ENCODE measurements around the gene IWS1. TPM values are rescaled to one million over a fixed set of nuclear protein-coding genes. Genes with fewer than 3 reads are reported as not detected.
"Not testable (repeated sequence)": the region's sequence is repeated elsewhere in the genome, so short reads cannot be mapped to it uniquely, and the experiment has no call there.

Gene IWS1
- total RNA-seq, 8 experiments from 2014 or later, result 40.1 to 56.7 (median 46.8) TPM

GRCh38 chr2:127552336-127552735, 26.0 kb upstream of the IWS1 start:
- no peak overlapping the region for H3K27ac ChIP-seq
- 0 to 100% (median 66%) methylated on average over 1 to 4 of the region's 6 CpGs; no CpG with 5 or more reads in 5 of the 10 experiments for WGBS, 10 experiments
- H3K4me1 ChIP-seq (replicated peaks in 1 of 2), result no peaks in the 10 kb centered on the region
- no peak for ATAC-seq (replicated peaks in 6 of 8)
- no peak overlapping the region for H3K4me3 ChIP-seq
- in situ Hi-C loops (cut with MboI; ENCODE audit: low pct_unique_long_range_greater_than_20kb in 2 of 9, low sequenced_read_pairs in 9 of 9, unreplicated experiment in 9 of 9), result no loop called here

DNA sequence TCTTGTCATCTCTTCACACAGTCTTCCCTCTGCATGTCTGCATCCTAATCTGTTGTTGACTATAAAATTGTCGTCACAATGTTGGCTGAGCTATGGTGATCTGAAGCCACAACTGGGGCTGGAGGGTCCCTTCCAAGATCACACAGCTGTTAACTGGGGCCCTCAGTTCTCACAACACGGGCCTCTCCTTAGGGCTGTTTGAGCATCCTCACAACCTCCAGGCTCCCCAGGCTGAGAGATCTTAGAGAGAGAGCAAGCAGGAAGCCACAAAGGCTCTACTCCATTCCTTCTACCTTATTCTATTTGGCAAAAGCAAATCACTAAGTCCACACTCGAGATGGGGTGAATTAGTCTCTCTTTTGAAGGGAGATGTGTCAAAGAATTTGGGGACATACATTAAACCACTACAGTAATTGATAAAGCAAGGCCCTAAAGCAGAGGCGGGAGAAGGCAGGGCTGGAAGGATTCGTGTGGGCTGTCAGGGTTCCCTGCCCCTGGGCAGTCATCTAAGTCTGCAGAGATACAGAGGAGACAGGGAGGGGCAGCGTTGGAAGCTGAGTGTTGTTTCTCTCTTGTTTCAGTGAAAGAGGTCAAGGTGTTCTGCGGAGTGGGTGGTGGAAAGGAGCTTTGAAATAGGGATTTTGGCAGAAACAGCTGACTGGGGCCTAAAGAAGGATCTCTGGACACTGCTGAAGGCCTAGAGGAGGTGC, 25.1 kb upstream of the IWS1 start:
- Histone ChIP-seq H3K4me1 (replicated peaks in 1 of 2) (no peaks in the 10 kb centered on the region), H3K4me3 (no peak overlapping the region), H3K27ac (no peak overlapping the region)
- WGBS, 10 experiments, result 0 to 75% (median 53%) methylated on average over 1 to 6 of the region's 7 CpGs; no CpG with 5 or more reads in 3 of the 10 experiments
- ATAC-seq (replicated peaks in 6 of 8), result no peak
- in situ Hi-C loops (cut with MboI; ENCODE audit: low pct_unique_long_range_greater_than_20kb in 2 of 9, low sequenced_read_pairs in 9 of 9, unreplicated experiment in 9 of 9), result no loop called here

DNA sequence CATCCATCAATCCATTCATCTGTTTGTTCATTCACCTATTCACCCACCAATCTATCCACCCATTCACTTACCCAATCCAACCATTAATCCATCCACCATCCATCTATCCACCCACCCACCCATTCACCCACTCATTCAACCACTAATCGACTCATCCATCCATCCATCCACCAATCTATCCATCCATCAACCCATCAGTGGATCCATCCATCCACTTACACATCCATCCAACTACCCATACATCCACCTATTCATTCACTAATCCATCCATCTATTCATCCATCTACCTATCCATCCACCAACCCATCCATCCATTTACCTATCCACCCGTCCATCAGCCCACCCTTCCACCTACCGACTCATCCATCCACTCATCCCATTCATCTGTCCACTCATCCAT, 20.5 kb upstream of the IWS1 start:
- WGBS, 10 experiments, result 6 to 90% (median 57%) methylated on average over 2 to 3 of the region's 3 CpGs; no CpG with 5 or more reads in 1 of the 10 experiments
- Histone ChIP-seq H3K4me3 (no peak overlapping the region), H3K4me1 (replicated peaks in 1 of 2) (no peaks in the 10 kb centered on the region), H3K27ac (no peak overlapping the region)
- in situ Hi-C loops (cut with MboI; ENCODE audit: low pct_unique_long_range_greater_than_20kb in 2 of 9, low sequenced_read_pairs in 9 of 9, unreplicated experiment in 9 of 9), result no loop called here
- ATAC-seq (replicated peaks in 6 of 8), result no peak

- no peak overlapping the region for H3K27ac ChIP-seq
- 88 to 100% methylated on average over 1 of the region's 1 CpG; no CpG with 5 or more reads in 8 of the 10 experiments for WGBS, 10 experiments
- no peak for ATAC-seq (replicated peaks in 6 of 8)
- no peak overlapping the region for H3K4me3 ChIP-seq
- no peaks in the 10 kb centered on the region for H3K4me1 ChIP-seq (replicated peaks in 1 of 2)
- in situ Hi-C loops (cut with MboI; ENCODE audit: low pct_unique_long_range_greater_than_20kb in 2 of 9, low sequenced_read_pairs in 9 of 9, unreplicated experiment in 9 of 9), result no loop called here
Measured at GRCh38 chr2:127545796-127546195, 19.5 kb upstream of the IWS1 start.

DNA sequence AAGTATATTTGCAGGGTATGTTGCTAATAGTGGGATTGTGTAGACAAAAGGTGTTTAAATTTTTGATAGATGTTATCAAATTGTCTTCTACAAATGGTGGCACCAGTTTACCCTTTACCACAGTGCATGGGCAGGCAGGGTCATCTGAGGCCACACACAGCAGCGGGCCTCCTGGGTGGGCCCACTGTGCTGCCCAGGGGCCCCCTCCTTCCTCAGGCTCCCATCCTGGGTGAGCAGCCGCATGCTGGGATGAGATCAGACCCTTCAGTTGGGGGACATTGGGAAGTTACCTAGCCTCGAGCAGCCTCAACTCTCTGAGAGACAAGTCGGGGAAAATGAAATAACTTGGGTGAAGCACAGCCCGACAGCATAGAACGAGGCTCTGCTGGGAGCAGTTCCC, 18.9 kb upstream of the IWS1 start:
- in situ Hi-C loops (cut with MboI; ENCODE audit: low pct_unique_long_range_greater_than_20kb in 2 of 9, low sequenced_read_pairs in 9 of 9, unreplicated experiment in 9 of 9), result no loop called here
- WGBS, 10 experiments, result 38 to 100% (median 81%) methylated on average over 1 to 4 of the region's 6 CpGs; no CpG with 5 or more reads in 5 of the 10 experiments

GRCh38 chr2:127543013-127543501, 16.8 kb upstream of the IWS1 start:
- 20 to 74% (median 50%) methylated on average over 1 to 6 of the region's 8 CpGs; no CpG with 5 or more reads in 1 of the 10 experiments for WGBS, 10 experiments
- H3K4me1 ChIP-seq (replicated peaks in 1 of 2); H3K27ac ChIP-seq; in situ Hi-C loops (cut with MboI; ENCODE audit: low pct_unique_long_range_greater_than_20kb in 2 of 9, low sequenced_read_pairs in 9 of 9, unreplicated experiment in 9 of 9); H3K4me3 ChIP-seq; ATAC-seq (replicated peaks in 6 of 8): not testable (repeated sequence)

More for the DNA sequence above, 18.9 kb upstream of the IWS1 start:
- H3K4me1 ChIP-seq (replicated peaks in 1 of 2), result no peaks in the 10 kb centered on the region
- no peak overlapping the region for H3K27ac ChIP-seq
- no peak overlapping the region for H3K4me3 ChIP-seq
- no peak for ATAC-seq (replicated peaks in 6 of 8)

GRCh38 chr2:127542231-127542630, 15.9 kb upstream of the IWS1 start:
- no peak for ATAC-seq (replicated peaks in 6 of 8)
- WGBS, 10 experiments, result 20 to 100% (median 57%) methylated on average over 1 to 3 of the region's 3 CpGs; no CpG with 5 or more reads in 1 of the 10 experiments
- Histone ChIP-seq H3K27ac (no peak overlapping the region), H3K4me1 (replicated peaks in 1 of 2) (no peaks in the 10 kb centered on the region), H3K4me3 (no peak overlapping the region)
- in situ Hi-C loops (cut with MboI; ENCODE audit: low pct_unique_long_range_greater_than_20kb in 2 of 9, low sequenced_read_pairs in 9 of 9, unreplicated experiment in 9 of 9), result no loop called here

DNA sequence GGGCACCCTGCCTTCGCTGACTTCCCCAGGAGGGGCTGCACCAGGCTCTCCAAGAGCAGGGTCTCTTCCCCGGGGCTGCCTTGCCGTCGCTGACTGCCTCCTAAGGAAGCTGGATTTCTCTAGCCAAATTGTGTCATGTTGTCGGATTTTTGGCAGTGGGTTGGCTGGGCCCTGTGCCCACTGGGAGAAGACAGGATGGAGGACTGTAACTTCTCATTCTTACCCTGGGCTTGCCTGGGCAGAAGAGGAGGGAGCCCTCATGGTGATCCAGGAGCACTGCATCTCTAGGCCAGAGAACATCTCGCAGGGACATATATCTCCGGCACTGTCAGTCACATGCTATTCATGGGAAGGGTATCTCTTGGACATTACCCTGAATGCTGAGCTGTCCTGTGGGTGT, 15.5 kb upstream of the IWS1 start:
- H3K4me3 ChIP-seq, result no peak overlapping the region
- 60 to 100% (median 78%) methylated on average over 1 to 3 of the region's 7 CpGs; no CpG with 5 or more reads in 6 of the 10 experiments for WGBS, 10 experiments
- ATAC-seq (replicated peaks in 6 of 8), result no peak
- no peak overlapping the region for H3K27ac ChIP-seq
- H3K4me1 ChIP-seq (replicated peaks in 1 of 2), result no peaks in the 10 kb centered on the region
- in situ Hi-C loops (cut with MboI; ENCODE audit: low pct_unique_long_range_greater_than_20kb in 2 of 9, low sequenced_read_pairs in 9 of 9, unreplicated experiment in 9 of 9), result no loop called here

GRCh38 chr2:127537644-127538043, 11.4 kb upstream of the IWS1 start:
- no peak overlapping the region for H3K4me3 ChIP-seq
- 0 to 87% (median 50%) methylated on average over 1 to 3 of the region's 5 CpGs; no CpG with 5 or more reads in 6 of the 10 experiments for WGBS, 10 experiments
- in situ Hi-C loops (cut with MboI; ENCODE audit: low pct_unique_long_range_greater_than_20kb in 2 of 9, low sequenced_read_pairs in 9 of 9, unreplicated experiment in 9 of 9), result no loop called here
- H3K4me1 ChIP-seq (replicated peaks in 1 of 2), result no peaks in the 10 kb centered on the region
- ATAC-seq (replicated peaks in 6 of 8), result no peak
- H3K27ac ChIP-seq, result no peak overlapping the region

DNA sequence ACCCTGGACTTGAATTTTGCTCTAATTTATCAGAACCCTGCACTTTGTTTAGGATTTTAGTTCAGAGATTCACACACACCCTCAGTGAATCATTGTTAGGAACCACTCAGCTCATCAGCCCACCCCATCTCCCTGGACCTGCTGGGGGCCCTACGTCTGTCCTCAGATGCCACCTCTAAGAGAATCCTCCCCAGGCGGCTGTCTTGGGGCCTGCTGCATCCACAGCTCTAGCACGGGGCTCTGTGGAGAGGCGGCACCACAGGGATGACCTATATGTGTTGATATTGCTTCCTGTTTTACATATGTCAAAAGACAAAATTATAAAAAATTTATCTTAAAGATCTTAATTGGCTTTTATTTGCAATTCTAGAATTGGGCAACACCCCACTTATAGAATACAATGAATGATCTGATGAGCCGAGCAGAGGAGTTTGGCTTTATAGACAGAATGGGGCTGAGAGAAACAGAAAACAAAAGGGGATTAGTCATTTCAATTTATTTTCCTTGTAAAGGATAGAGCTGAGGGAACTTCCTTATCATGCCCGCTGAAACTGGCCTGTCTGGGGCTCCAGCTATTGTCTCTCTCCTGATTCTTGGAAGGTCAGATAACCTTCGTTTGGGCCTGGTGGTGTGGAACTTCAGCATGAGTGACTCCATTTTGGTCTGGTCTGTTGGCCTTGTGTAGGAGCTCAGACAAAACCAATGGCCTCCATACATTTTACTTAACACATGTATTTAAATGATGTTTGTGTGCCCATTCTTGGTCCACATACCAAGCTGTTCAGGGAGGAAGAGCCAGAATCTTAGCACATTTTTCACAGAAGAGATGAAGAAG, 10.6 kb upstream of the IWS1 start:
- Histone ChIP-seq H3K4me1 (replicated peaks in 1 of 2) (no peaks in the 10 kb centered on the region), H3K27ac (no peak overlapping the region), H3K4me3 (no peak overlapping the region)
- WGBS, 10 experiments, result 52 to 84% (median 79%) methylated on average over 1 to 6 of the region's 7 CpGs; no CpG with 5 or more reads in 2 of the 10 experiments
- in situ Hi-C loops (cut with MboI; ENCODE audit: low pct_unique_long_range_greater_than_20kb in 2 of 9, low sequenced_read_pairs in 9 of 9, unreplicated experiment in 9 of 9), result no loop called here
- ATAC-seq (replicated peaks in 6 of 8), result peak in 3 of 8 experiments; percentile 47 to 57 (median 54)

GRCh38 chr2:127535918-127536317, 9.6 kb upstream of the IWS1 start:
- Histone ChIP-seq H3K4me1 (replicated peaks in 1 of 2) (no peaks in the 10 kb centered on the region), H3K27ac (no peak overlapping the region), H3K4me3 (no peak overlapping the region)
- in situ Hi-C loops (cut with MboI; ENCODE audit: low pct_unique_long_range_greater_than_20kb in 2 of 9, low sequenced_read_pairs in 9 of 9, unreplicated experiment in 9 of 9), result no loop called here
- 33 to 53% methylated on average over 1 to 2 of the region's 6 CpGs; no CpG with 5 or more reads in 8 of the 10 experiments for WGBS, 10 experiments
- no peak for ATAC-seq (replicated peaks in 6 of 8)

DNA sequence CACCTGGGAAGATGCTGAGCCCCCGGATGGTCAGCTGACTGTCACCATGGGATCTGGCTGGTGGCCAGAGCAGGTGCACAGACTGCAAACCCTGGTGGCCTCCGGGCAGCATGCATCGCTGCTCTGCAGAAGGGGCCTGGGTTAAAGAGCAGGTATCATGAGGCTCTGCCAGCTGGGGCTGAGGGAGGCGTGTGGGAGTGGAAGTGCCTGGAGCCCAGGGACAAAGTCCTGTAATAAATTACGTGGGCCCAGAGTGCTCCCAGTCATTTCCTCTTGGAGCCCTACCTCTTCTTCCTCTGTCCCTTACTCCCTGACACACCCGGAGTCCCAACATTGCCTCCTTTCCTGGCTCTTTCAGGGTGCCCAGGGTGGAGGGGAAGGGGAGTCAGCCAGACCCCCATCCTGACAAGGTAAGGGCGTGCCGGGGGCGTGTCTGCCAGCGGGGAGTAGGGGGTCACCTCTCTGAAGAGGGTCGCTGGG, 9.2 kb upstream of the IWS1 start, which contains the start of gene MYO7B:
Gene MYO7B, plus strand, starts transcription at position 262 of the 480 bp plus-strand sequence. CDS start 24,040 bp downstream, outside the sequence.
- Histone ChIP-seq H3K27ac (no peak within 1 kb of the TSS), H3K4me1 (replicated peaks in 1 of 2) (no peaks in the 10 kb centered on the region), H3K4me3 (no peak within 1 kb of the TSS)
- no peak for ATAC-seq (replicated peaks in 6 of 8)
- in situ Hi-C loops (cut with MboI; ENCODE audit: low pct_unique_long_range_greater_than_20kb in 2 of 9, low sequenced_read_pairs in 9 of 9, unreplicated experiment in 9 of 9), result no loop called here
- WGBS, 10 experiments, result 10 to 80% (median 46%) methylated on average over 1 to 4 of the region's 11 CpGs; no CpG with 5 or more reads in 6 of the 10 experiments

- H3K27ac ChIP-seq, result no peak overlapping the region
- WGBS, 10 experiments, result 75 to 100% (median 91%) methylated on average over 1 to 6 of the region's 8 CpGs; no CpG with 5 or more reads in 2 of the 10 experiments
- H3K4me3 ChIP-seq, result no peak overlapping the region
- peaks cover 3% of the 10 kb centered on the region in 2 donors for H3K4me1 ChIP-seq (replicated peaks in 1 of 2)
- no peak for ATAC-seq (replicated peaks in 6 of 8)
- in situ Hi-C loops (cut with MboI; ENCODE audit: low pct_unique_long_range_greater_than_20kb in 2 of 9, low sequenced_read_pairs in 9 of 9, unreplicated experiment in 9 of 9), result no loop called here
Measured at GRCh38 chr2:127532296-127532695, 6.0 kb upstream of the IWS1 start.
